Ishikawa (cell line): ENCODE data around the gene DGCR8.

Experiments used
- CEBPB ChIP-seq: IDR thresholded peaks from 2 replicates; pipeline ENCODE4 v1.6.1; 2012
- EGR1 ChIP-seq: IDR thresholded peaks from 2 replicates; pipeline ENCODE4 v1.6.1; 2012
- EP300 ChIP-seq: IDR thresholded peaks from 2 replicates; pipeline ENCODE4 v1.6.1; 2012; ENCODE audit warnings: borderline replicate concordance
- FOXM1 ChIP-seq: IDR thresholded peaks from 2 replicates; pipeline ENCODE4 v1.6.1; 2012; ENCODE audit warnings: low read depth, borderline replicate concordance
- RAD21 ChIP-seq: IDR thresholded peaks from 2 replicates; pipeline ENCODE4 v1.6.1; 2012; ENCODE audit warnings: low read depth
- TAF1 ChIP-seq: IDR thresholded peaks from 2 replicates; pipeline ENCODE4 v1.6.1; 2012; ENCODE audit warnings: low read depth, mild to moderate bottlenecking
- USF1 ChIP-seq: IDR thresholded peaks from 2 replicates; pipeline ENCODE4 v1.6.1; 2012
- YY1 ChIP-seq: IDR thresholded peaks from 2 replicates; pipeline ENCODE4 v1.6.1; 2012; ENCODE audit warnings: low read depth
- ZBTB7A ChIP-seq: IDR thresholded peaks from 2 replicates; pipeline ENCODE4 v1.6.1; 2012; ENCODE audit warnings: low read depth
- TF ChIP-seq, protein P1 (sequence below): IDR thresholded peaks from 2 replicates; pipeline ENCODE4 v1.6.1; 2012; ENCODE audit warnings: low read depth, mild to moderate bottlenecking
- TF ChIP-seq, protein P2 (sequence below): IDR thresholded peaks from 2 replicates; pipeline ENCODE4 v1.6.1; 2012

- TF ChIP-seq RAD21: no peak
- TF ChIP-seq YY1: no peak
- no peak for TF ChIP-seq EGR1
- no peak for TF ChIP-seq ZBTB7A
- TF ChIP-seq, protein P1, sequence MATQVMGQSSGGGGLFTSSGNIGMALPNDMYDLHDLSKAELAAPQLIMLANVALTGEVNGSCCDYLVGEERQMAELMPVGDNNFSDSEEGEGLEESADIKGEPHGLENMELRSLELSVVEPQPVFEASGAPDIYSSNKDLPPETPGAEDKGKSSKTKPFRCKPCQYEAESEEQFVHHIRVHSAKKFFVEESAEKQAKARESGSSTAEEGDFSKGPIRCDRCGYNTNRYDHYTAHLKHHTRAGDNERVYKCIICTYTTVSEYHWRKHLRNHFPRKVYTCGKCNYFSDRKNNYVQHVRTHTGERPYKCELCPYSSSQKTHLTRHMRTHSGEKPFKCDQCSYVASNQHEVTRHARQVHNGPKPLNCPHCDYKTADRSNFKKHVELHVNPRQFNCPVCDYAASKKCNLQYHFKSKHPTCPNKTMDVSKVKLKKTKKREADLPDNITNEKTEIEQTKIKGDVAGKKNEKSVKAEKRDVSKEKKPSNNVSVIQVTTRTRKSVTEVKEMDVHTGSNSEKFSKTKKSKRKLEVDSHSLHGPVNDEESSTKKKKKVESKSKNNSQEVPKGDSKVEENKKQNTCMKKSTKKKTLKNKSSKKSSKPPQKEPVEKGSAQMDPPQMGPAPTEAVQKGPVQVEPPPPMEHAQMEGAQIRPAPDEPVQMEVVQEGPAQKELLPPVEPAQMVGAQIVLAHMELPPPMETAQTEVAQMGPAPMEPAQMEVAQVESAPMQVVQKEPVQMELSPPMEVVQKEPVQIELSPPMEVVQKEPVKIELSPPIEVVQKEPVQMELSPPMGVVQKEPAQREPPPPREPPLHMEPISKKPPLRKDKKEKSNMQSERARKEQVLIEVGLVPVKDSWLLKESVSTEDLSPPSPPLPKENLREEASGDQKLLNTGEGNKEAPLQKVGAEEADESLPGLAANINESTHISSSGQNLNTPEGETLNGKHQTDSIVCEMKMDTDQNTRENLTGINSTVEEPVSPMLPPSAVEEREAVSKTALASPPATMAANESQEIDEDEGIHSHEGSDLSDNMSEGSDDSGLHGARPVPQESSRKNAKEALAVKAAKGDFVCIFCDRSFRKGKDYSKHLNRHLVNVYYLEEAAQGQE: no peak
- no peak for TF ChIP-seq CEBPB
- TF ChIP-seq EP300: no peak
- TF ChIP-seq FOXM1: no peak
- no peak for TF ChIP-seq TAF1
- no peak for TF ChIP-seq USF1
- TF ChIP-seq, protein P2, sequence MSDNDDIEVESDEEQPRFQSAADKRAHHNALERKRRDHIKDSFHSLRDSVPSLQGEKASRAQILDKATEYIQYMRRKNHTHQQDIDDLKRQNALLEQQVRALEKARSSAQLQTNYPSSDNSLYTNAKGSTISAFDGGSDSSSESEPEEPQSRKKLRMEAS: no peak
These were observed 68.4 kb downstream of the DGCR8 start for GRCh38 chr22:20148414-20148813.
